ENCODE measurements around the gene RYR2. TPM values are rescaled to one million over a fixed set of nuclear protein-coding genes. Genes with fewer than 3 reads are reported as not detected.

The RYR2 gene
- total RNA-seq, 1 donor from 2014 or later: not detected

GRCh38 chr1:237050185-237050584, 8.2 kb downstream of the RYR2 start:
- peaks cover 4% of the 10 kb centered on the region for H3K27me3 ChIP-seq (ENCODE audit: control insufficient read depth, insufficient read depth, low read length)
- no peaks in the 10 kb centered on the region for H3K36me3 ChIP-seq (ENCODE audit: control insufficient read depth, insufficient read depth, low read length)
- no peak overlapping the region for H3K4me3 ChIP-seq (ENCODE audit: low read depth, low read length)
- no peak for DNase-seq (ENCODE audit: low read depth)
- TF ChIP-seq CTCF (IDR thresholded peaks at IDR 0.05; ENCODE audit: insufficient read depth, low read length, poor library complexity, severe bottlenecking): no peak

GRCh38 chr1:237050915-237051314, 8.9 kb downstream of the RYR2 start:
- DNase-seq (ENCODE audit: low read depth): no peak
- Histone ChIP-seq H3K4me3 (ENCODE audit: low read depth, low read length) (no peak overlapping the region), H3K36me3 (ENCODE audit: control insufficient read depth, insufficient read depth, low read length) (no peaks in the 10 kb centered on the region), H3K27me3 (ENCODE audit: control insufficient read depth, insufficient read depth, low read length) (peaks cover 3% of the 10 kb centered on the region)
- TF ChIP-seq CTCF (IDR thresholded peaks at IDR 0.05; ENCODE audit: insufficient read depth, low read length, poor library complexity, severe bottlenecking): no peak

- no peak for DNase-seq (ENCODE audit: low read depth)
- Histone ChIP-seq H3K27me3 (ENCODE audit: control insufficient read depth, insufficient read depth, low read length) (peaks cover 3% of the 10 kb centered on the region), H3K36me3 (ENCODE audit: control insufficient read depth, insufficient read depth, low read length) (no peaks in the 10 kb centered on the region), H3K4me3 (ENCODE audit: low read depth, low read length) (no peak overlapping the region)
- TF ChIP-seq CTCF (IDR thresholded peaks at IDR 0.05; ENCODE audit: insufficient read depth, low read length, poor library complexity, severe bottlenecking): no peak
Observed at GRCh38 chr1:237054313-237054712, 12.3 kb downstream of the RYR2 start.

- Histone ChIP-seq H3K27me3 (ENCODE audit: control insufficient read depth, insufficient read depth, low read length) (peaks cover 3% of the 10 kb centered on the region), H3K4me3 (ENCODE audit: low read depth, low read length) (no peak overlapping the region), H3K36me3 (ENCODE audit: control insufficient read depth, insufficient read depth, low read length) (no peaks in the 10 kb centered on the region)
- DNase-seq (ENCODE audit: low read depth): no peak
- no peak for TF ChIP-seq CTCF (IDR thresholded peaks at IDR 0.05; ENCODE audit: insufficient read depth, low read length, poor library complexity, severe bottlenecking)
Observed at GRCh38 chr1:237058470-237058869, 16.5 kb downstream of the RYR2 start.

DNA sequence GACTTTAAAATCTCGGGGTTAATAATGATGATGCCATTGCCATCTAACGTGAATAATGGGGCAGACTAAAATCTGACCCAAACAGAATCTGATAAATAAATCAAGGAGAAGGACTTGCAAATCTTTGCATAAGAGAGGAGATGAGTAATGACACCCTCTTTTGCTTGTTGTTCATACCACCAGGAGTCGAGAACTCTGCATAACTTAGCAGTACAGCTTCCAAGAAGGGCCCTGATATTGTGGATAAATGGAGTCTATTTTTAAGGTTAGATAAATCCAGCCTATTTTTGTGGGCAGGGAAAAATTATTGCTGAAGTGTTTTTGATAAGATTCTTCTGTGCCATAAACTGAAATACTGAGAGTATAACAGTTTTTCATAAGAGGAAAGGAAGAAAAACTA, 17.3 kb downstream of the RYR2 start:
- no peak overlapping the region for H3K4me3 ChIP-seq (ENCODE audit: low read depth, low read length)

More for the DNA sequence above, 17.3 kb downstream of the RYR2 start:
- Histone ChIP-seq H3K36me3 (ENCODE audit: control insufficient read depth, insufficient read depth, low read length) (no peaks in the 10 kb centered on the region), H3K27me3 (ENCODE audit: control insufficient read depth, insufficient read depth, low read length) (peaks cover 3% of the 10 kb centered on the region)
- no peak for DNase-seq (ENCODE audit: low read depth)
- TF ChIP-seq CTCF (IDR thresholded peaks at IDR 0.05; ENCODE audit: insufficient read depth, low read length, poor library complexity, severe bottlenecking): no peak
